HG02798 (cell line): ENCODE data around the gene MREG.

Experiments used
- ATAC-seq: cut with Tn5 transposase; IDR thresholded peaks from one replicate; pipeline ENCODE4 v1.9.1; 2021; ENCODE audit warnings: mild to moderate bottlenecking; ENCODE audit not compliant: unreplicated experiment, poor library complexity

The MREG gene, protein sequence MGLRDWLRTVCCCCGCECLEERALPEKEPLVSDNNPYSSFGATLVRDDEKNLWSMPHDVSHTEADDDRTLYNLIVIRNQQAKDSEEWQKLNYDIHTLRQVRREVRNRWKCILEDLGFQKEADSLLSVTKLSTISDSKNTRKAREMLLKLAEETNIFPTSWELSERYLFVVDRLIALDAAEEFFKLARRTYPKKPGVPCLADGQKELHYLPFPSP

DNA sequence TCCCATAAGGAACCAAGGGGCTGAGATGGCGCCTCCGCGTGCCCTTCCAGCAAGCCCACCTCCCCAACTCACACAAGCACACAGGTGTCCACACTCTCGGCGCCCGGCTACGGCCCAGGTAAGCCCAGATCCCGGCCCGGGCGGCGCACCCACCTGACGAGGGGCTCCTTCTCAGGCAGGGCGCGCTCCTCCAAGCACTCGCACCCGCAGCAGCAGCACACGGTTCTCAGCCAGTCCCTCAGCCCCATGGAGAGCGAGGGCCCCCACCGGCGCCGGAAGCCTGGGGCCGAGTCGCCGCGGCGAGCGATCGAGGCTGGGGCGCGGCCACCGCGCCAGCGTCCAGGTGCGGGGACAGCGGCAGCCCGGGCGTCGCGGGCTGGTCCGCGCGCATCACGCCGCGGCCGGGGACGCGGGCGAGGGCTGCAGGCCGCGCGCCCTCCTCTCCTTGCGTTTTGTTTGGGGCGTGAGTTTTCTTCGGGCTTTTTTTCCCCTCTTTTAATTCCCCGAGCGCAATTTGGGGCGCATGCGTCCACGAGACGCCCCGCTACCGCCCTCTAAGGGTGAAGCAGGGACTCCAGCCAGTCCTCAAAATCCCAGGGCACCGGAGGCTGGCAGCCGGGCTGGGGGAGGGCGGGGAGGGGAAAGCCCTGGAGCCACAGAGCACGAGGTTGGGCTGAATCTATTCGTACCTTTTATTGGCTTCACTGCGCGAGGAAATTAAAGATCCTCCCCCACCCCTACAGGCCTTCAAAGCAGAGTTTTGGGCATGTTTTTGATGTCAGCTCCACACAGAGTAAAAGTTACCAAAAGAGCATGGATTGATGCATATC, at the start of gene MREG:
Gene MREG (minus strand): TSS at position 472 of the 830 bp plus-strand sequence. CDS start 224 bp downstream, at position 248.
- ATAC-seq, result peak; percentile 51

DNA sequence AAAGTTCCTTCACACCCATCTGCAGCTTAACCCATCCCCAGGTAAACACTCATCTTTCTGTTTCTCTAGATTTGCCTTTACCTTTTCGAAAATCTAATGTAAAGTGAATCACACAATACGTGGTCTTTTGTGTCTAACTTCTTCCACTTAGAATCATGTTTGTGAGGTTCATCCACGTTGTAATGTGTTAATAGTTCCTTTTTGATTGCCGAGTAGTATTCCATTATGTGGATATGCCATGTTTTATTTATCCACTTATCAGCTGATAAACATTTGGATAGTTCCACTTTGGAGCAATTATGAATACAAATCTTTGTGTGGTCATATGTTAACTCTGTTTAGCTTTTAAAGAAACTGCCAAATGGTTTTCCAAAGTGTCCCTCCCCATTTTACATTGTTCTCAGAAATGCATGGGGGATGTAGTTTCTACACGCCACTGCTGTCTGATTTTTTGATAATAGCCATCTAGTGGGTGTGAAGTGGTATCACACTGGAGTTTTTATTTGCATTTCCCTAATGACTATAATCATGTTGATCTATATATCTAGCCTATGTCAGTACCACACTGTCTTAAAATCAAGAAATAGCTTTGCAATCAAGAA, 46.0 kb upstream of the MREG start:
- ATAC-seq, result no peak

DNA sequence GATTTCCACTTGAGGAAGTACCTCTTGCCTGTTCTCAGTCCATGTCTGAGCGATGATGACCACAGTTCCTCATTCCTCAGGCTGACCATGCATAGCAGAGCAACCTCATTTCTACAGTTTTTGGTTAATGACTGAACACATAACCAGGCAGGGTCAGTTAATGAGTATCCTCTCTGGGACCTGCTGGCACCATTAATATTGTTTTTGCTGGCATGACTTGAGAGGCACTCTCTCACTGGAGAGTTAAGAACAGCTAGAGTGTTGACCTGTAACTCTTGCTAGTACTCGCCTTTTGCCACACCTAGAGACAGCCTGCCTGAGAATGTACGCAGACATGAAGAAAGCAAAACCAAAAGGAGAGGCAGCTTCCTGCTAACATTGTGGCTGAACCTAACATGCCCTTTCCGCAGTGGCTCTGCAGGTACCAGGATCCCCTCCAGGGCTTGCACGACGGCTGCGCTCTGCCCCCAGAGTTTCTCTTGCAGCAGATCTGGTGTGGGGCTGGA, 44.4 kb upstream of the MREG start:
- ATAC-seq, result peak; percentile 89

DNA sequence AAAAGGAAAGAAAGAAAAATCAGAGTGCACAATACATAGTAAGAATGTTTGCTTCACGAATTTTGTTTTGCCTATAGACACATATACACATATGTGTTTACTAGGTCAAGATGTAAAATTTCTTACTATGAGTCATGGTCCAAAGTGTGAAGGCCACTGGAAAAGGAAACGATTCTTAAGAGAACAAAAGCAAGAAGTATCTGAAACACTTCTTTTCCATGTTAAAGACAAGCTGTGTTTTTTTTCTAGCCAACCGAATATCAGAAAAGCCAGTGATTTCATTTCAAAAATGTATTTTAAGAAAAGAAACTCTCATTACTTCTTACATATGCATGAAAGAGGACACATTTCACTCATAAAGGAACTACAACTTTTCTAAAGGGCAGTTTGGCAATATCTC, 43.4 kb upstream of the MREG start:
- peak; percentile 42 for ATAC-seq

DNA sequence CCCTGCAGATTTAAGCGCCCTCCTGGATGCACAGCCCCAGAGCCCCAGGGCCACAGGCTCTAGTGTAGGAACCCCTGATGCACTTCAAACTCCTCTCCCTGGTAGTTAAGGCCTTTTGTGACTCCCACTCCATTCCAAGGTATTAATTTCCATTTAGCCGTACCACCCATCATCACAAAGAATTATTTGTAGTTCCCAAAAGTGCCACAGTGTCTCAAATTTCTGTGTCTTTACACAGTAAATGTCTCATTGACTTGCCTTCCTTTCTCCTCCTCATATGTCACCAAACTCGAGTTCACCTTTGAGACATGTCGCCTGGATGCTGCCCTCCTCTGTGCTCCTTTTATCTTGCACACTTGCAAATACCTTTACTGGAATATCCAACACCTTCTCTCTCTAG, 42.3 kb upstream of the MREG start:
- ATAC-seq, result no peak

DNA sequence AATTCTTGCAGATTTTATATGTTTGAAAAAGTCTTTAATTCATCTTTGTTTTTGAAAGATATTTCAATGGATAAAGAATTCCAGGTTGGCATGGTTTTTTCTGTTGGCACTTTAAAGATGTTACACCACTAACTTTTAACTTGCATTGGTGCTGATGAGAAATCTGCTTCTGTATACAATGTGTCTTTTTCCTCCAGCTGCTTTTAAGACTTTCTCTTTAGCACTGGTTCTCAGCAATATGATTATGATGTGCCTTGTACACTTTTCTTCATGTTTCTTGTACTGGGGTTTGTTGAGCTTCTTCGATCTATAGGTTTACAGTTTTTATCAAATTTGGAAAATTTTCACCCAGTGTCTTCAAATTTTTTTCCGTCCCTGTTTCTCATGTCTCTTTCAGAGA, 39.1 kb upstream of the MREG start:
- ATAC-seq, result no peak

DNA sequence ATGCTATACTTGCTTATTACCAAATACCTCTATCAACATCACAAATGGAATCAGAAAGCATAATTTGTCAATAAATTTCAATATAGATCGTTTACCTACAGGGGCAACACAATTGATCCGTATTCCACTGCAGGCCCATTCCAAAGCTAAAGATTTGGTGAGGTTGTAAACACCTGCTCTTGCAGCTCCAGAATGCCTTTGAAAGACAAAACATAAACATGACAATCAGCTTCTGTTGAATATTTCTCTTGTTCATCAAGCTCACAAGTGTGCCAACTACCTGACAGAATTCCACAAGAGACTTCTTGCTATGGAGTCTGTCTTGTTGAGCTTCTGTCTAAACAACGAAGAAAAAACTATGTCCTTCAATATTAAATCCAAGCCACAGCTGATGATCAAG, 38.0 kb upstream of the MREG start:
- no peak for ATAC-seq

DNA sequence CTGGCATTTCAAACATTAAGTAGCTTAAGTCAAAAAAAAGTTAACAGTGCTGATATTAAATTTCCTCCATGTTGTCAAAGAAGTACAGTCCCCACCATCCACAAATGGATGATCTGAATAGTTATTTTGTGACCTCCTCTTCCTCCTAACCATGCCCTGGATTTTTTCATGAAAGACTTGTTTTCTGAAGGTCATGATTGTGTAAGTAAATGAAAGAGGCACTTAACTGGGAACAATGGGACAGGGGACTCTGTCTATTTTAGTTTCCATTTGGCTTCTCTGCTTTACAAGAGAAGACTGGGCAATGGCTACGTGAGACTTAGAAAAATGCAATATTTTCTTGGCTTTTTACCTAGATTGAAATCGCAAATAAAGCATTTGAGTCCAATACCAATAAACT, 36.1 kb upstream of the MREG start:
- no peak for ATAC-seq

DNA sequence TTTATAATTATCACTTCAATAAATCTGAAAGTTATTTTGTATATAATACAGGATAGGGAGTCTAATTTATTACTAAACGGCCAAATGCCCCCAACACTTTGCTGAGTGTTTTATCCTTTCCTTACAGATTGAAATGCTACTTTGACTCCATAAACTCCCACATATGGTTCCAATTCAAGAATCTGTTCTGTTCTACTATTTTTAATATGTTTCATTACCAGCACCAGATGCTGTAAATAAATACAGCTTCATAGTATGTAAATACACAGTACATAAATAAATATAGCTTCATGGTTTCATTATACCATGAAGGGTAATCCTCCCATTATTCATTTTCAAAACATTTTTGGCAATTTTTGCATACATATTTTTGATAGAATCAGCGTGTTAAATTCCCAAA, 34.0 kb upstream of the MREG start:
- no peak for ATAC-seq

DNA sequence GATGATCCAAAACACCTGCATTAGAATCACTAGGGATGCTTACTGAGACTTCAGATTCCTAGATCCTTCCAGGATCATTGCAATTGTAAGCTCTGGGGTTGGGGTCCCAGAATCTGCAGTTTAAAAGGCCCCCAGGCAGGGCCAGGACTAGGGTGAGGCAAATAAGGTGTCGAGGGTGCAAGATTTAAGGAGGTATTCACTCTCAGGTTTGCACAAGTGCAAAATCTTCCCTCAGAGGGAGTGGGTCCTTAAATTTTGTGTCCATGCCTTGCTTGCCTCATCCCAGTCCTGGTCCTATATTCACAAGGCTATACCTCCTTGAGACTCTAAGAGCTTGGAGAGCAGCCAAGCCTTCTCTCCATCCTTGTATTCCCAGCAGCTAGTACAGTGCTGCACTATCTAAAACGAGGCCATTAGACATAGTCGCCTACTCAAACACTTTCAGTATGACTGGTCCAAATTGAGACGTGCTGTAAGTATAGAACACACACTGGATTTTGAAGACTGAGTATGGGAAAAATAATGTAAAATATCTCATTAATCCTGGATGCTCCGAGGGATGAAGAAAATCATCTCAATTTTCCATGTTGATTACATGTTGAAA, 31.6 kb upstream of the MREG start:
- ATAC-seq, result peak; percentile 98

DNA sequence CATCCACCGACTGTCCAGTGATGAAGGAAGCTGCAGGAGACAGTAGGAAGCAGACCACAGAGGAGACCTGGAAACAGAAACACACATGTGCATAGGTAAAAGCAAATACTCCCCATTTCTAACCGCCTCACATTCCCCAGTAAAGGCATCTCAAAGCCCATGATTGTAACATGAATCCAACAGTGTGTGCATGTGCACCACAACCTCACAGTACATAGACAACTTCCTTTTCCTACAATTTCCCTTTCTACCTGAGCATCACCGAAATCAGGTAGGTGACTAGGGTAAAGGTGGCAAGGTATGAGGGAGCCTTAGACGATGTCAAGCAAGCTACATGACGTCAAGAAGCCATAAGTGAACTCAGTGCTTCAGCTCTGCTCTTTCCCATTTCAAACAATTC, 30.6 kb upstream of the MREG start:
- no peak for ATAC-seq

DNA sequence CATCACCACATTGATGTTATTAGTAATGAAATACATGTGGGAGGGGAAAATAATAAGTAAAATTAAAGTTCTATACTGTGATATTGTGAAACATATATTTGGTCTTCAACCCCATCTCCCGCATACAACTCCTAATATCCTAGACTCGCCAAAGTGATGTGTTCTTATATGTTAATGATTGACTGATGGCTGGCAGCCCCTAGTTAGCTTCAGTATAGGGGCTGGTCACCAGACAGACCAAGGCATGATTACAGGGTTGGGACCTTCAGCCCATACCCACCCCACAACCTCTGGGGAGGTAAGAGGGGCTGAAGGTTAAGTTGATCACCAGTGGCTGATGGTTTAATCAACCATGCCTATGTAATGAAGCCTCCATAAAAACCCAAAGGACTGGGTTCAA, 28.1 kb upstream of the MREG start:
- no peak for ATAC-seq

DNA sequence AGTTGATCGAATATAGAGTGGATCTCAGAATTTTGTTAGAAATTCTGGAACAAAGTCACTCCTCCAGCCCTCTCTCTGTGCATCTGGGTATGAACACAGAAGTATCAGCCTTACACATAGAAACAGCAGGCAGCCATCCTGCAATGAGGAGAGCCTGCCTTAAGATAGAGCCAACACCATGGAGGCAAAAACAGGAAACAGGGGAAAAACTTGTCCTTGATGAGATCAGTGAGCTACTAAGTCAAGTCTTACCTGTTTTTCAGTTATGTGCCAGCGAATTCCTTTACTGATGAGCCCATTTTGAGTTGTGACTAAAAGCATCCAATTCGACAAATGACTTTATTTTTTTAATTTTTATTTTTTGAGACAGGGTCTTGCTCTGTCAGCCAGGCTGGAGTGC, 26.6 kb upstream of the MREG start:
- ATAC-seq, result no peak

DNA sequence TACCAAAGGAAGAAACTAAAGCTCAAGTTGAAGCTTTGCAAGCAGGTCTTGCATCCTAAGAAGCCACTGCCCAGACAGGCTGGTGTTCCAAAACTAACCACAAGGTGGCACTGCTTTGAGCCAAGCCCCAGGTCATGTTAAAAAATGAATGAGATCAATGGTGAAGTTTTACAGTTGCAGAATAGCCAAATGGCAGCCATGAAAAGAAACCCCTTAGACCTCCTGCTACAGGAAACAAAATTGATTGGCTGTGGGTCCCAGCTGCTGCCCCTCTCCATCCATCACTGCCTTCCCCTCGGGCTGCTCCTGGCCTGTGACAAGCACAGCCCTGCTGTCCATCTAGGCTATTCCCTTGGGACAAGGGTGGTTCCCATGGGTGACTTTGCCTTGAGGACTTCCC, 20.7 kb upstream of the MREG start:
- peak; percentile 47 for ATAC-seq

DNA sequence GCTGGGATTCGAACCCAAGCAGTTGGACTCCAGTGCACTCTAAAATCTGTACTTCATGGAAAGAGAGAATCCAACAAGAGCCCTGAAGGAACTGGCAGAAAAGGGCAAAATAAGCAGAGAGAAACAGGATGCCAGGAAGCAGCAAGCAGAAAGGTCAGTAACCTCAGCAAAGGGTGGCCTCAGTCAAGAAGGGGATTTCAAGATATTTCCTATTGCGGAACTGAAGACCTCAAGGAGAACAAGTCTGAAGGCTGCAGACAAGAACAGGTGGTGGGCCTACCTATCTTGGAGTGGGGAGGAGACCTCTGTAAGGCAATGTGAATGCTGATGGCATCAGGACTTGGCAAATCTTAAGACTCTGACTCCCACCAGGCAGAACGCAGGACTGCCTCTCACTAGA, 20.1 kb upstream of the MREG start:
- peak; percentile 30 for ATAC-seq

DNA sequence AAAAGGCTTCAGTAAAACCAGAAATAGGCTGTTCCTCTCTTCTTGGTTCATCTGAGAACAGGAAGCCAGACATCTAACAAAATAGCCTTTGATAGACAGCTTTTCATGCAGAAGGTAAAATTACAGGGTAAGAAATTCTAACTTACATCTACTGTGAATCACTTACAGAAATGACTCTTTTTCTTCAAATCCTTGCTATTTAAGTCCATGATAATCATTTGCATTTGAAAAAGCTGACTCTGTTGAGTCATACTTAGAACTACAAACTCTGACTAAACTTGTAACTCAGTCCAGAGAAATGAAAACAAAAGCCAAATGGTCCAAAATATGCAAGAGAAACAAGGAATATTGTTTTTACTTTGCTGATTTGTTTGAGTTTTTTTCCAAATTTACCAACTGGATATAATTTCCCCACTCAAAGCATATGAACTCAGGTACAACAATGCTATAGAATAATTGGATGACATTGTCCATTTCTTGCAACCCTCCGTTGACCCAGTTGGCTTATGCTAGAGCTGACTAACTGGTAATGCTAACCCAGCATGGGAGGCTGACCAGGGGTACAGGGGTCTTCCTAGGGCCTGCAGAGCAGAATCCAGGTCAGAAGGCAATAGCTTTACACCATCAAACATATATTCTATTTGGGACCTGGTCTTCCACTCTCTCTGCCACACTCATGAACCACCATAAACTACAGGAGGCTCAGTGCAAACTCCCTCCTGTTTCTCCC, 18.8 kb upstream of the MREG start:
- ATAC-seq, result peak; percentile 79

DNA sequence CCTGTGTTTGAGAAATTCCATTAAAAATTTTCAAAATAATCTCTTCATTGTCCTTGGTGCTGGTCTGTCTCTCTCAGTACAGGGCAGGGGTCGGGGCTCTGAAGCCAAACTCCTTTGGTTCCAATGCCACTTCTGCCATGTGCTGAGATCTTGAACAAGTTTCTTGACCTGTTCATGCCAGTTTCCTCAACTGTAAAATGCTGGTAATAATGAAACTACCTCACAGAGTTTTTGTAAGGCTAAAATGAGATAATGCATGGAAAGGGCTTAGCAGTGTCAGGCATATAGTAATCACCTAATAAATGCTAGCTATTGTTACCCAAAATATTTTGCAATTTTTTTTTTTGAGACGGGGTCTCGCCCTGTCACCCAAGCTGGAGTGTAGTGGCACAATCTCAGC, 16.9 kb upstream of the MREG start:
- ATAC-seq, result no peak

DNA sequence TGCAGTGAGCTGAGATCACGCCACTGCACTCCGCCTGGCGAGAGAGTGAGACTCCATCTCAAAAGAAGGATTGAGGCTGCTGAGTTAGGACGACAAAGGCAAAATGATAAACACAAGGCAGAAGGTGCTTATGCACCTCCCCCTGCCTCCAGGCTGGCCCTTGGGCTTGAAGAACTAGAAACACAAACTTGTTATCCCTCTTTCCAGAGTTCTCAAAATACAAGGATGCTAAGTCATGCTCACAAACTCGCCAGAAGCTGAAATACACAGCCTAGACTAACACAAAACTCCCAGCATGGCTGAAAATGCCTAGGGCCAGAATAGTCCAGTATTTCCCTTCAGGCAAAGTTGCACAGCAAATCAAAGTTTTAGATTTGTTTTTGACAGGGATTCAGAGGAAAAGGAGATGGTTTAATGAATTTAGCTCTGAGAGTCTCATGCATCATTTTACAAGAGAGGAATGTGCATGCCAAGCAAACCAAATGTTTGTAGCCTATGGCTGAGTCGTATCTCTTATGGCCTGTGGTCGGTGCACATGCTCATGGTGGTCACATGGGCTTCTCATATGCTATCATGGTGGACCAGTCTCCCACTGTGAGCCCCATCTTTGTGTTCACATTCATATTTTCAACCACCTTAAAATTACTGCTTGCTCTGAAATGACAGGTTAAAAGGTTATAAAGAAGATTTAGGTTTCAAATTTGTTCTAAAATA, 16.2 kb upstream of the MREG start:
- ATAC-seq, result no peak

DNA sequence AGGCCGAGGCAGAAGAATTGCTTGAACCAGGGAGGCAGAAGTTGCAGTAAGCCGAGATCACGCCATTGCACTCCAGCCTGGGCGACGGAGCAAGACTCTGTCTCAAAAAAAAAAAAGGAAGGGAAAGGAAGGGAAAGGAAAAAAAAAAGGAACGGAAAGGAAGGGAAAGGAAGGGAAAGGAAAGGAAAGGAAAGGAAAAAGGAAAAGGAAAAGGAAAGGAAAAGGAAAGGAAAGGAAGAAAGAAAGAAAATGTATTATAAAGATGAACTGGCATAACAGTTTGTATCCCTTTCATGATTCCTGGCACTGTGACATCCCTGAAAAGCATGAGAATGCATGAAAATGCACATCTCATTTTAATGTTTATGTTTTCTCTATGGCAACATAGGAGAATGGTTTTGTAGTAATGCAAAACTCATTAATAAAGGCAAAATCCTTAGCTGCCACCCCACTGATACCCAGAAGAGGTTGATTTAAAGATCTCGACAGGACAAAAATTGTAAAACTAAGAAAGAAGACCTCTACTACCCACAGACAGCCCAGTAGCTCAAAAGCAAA, 11.5 kb upstream of the MREG start:
- no peak for ATAC-seq
